Measurements from ENCODE around the gene KPNA3. TPM values are rescaled to one million over a fixed set of nuclear protein-coding genes. Genes with fewer than 3 reads are reported as not detected.

KPNA3 gene
- polyA plus RNA-seq, 1 donor from 2014 or later = 41.7 TPM

GRCh38 chr13:49776871-49777270, 15.6 kb downstream of the KPNA3 start:
- H3F3A ChIP-seq (ENCODE audit: insufficient read depth, low read length, poor library complexity, severe bottlenecking) = no peaks in the 10 kb centered on the region
- H3K36me3 ChIP-seq (ENCODE audit: insufficient read depth, low read length) = no peaks in the 10 kb centered on the region
- peaks cover 87% of the 10 kb centered on the region for H3K79me2 ChIP-seq (replicated peaks; ENCODE audit: insufficient read depth, low read length)
- no peak overlapping the region for H3K9ac ChIP-seq (ENCODE audit: low read length)
- no peaks in the 10 kb centered on the region for H3K9me2 ChIP-seq (ENCODE audit: insufficient read depth, low read length)
- H3K27ac ChIP-seq (ENCODE audit: low read length) = no peak overlapping the region
- H3K27me3 ChIP-seq (ENCODE audit: insufficient read depth, low read depth, low read length) = no peaks in the 10 kb centered on the region
- H3K4me2 ChIP-seq (ENCODE audit: low read length) = no peak overlapping the region
- H3K4me3 ChIP-seq (ENCODE audit: low read length) = no peak overlapping the region
- no peaks in the 10 kb centered on the region for H3K9me3 ChIP-seq (ENCODE audit: low read length)
- no peak overlapping the region for H2AFZ ChIP-seq (ENCODE audit: low read depth, low read length)
- TF ChIP-seq RAD21 (conservative IDR thresholded peaks at IDR 0.05) = no peak
- no peak for TF ChIP-seq CTCF (IDR thresholded peaks at IDR 0.05; ENCODE audit: poor library complexity, severe bottlenecking)
- no peak for TF ChIP-seq EP300 (conservative IDR thresholded peaks at IDR 0.05; ENCODE audit: poor library complexity, severe bottlenecking)
- no peak for TF ChIP-seq POLR2AphosphoS5 (IDR thresholded peaks at IDR 0.05)
- TF ChIP-seq TAF1 (IDR thresholded peaks at IDR 0.05; ENCODE audit: low read depth) = no peak
- TF ChIP-seq SMC3 (conservative IDR thresholded peaks at IDR 0.05; ENCODE audit: poor library complexity) = no peak
- no peak for TF ChIP-seq MXI1 (conservative IDR thresholded peaks at IDR 0.05; ENCODE audit: poor library complexity, severe bottlenecking)
- TF ChIP-seq, protein P1, sequence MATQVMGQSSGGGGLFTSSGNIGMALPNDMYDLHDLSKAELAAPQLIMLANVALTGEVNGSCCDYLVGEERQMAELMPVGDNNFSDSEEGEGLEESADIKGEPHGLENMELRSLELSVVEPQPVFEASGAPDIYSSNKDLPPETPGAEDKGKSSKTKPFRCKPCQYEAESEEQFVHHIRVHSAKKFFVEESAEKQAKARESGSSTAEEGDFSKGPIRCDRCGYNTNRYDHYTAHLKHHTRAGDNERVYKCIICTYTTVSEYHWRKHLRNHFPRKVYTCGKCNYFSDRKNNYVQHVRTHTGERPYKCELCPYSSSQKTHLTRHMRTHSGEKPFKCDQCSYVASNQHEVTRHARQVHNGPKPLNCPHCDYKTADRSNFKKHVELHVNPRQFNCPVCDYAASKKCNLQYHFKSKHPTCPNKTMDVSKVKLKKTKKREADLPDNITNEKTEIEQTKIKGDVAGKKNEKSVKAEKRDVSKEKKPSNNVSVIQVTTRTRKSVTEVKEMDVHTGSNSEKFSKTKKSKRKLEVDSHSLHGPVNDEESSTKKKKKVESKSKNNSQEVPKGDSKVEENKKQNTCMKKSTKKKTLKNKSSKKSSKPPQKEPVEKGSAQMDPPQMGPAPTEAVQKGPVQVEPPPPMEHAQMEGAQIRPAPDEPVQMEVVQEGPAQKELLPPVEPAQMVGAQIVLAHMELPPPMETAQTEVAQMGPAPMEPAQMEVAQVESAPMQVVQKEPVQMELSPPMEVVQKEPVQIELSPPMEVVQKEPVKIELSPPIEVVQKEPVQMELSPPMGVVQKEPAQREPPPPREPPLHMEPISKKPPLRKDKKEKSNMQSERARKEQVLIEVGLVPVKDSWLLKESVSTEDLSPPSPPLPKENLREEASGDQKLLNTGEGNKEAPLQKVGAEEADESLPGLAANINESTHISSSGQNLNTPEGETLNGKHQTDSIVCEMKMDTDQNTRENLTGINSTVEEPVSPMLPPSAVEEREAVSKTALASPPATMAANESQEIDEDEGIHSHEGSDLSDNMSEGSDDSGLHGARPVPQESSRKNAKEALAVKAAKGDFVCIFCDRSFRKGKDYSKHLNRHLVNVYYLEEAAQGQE (IDR thresholded peaks at IDR 0.05; ENCODE audit: borderline replicate concordance) = no peak
- no peak for TF ChIP-seq EZH2 (IDR thresholded peaks at IDR 0.05; ENCODE audit: borderline replicate concordance, insufficient read depth, low read length, poor library complexity, severe bottlenecking)
- H4K20me1 ChIP-seq (ENCODE audit: insufficient read depth) = no peaks in the 10 kb centered on the region

DNA sequence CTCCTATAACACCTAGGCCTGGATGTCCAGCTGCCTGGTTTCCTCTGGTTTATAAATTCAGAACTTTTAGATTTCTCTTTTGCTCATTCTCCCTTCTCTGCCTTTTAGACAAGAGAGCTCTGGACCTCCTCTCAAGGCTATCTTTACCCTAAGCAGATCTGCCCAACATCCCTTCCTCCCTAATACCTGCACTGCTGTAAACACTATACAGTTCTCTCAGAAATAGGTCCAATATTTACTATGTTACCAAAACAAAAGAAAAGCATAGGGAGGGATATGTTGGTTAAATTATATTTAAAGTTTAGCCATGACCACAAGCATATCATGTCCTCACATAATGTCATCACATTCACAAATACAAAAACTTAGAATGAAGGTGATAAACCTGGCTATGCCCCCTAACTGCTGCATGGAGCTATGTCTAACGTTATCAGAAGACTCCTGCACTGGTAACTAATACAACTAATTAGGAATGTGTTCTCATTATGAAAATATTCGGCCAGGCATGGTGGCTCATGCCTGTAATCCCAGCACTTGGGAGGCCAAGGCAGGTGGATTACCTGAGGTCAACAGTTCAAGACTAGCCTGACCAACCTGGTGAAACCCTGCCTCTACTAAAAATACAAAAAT, 18.0 kb downstream of the KPNA3 start:
- H3K27ac ChIP-seq (ENCODE audit: low read length) = no peak overlapping the region
- H3K36me3 ChIP-seq (ENCODE audit: insufficient read depth, low read length) = peaks cover 2% of the 10 kb centered on the region
- no peaks in the 10 kb centered on the region for H3F3A ChIP-seq (ENCODE audit: insufficient read depth, low read length, poor library complexity, severe bottlenecking)
- H3K9me3 ChIP-seq (ENCODE audit: low read length) = no peaks in the 10 kb centered on the region
- H3K4me2 ChIP-seq (ENCODE audit: low read length) = no peak overlapping the region
- TF ChIP-seq EP300 (conservative IDR thresholded peaks at IDR 0.05; ENCODE audit: poor library complexity, severe bottlenecking) (no peak), TAF1 (IDR thresholded peaks at IDR 0.05; ENCODE audit: low read depth) (no peak), EZH2 (IDR thresholded peaks at IDR 0.05; ENCODE audit: borderline replicate concordance, insufficient read depth, low read length, poor library complexity, severe bottlenecking) (no peak), CTCF (IDR thresholded peaks at IDR 0.05; ENCODE audit: poor library complexity, severe bottlenecking) (no peak)
- TF ChIP-seq, protein P1 (IDR thresholded peaks at IDR 0.05; ENCODE audit: borderline replicate concordance) = no peak
- no peaks in the 10 kb centered on the region for H4K20me1 ChIP-seq (ENCODE audit: insufficient read depth)
- H3K9me2 ChIP-seq (ENCODE audit: insufficient read depth, low read length) = no peaks in the 10 kb centered on the region
- no peak overlapping the region for H3K9ac ChIP-seq (ENCODE audit: low read length)
- H3K27me3 ChIP-seq (ENCODE audit: insufficient read depth, low read depth, low read length) = no peaks in the 10 kb centered on the region
- H3K4me3 ChIP-seq (ENCODE audit: low read length) = no peak overlapping the region
- no peak overlapping the region for H2AFZ ChIP-seq (ENCODE audit: low read depth, low read length)
- H3K79me2 ChIP-seq (replicated peaks; ENCODE audit: insufficient read depth, low read length) = peaks cover 90% of the 10 kb centered on the region
